NB4 (cell line): ENCODE data around the gene LRRC4C.

Experiments used
- DNase-seq: peaks from one replicate; pipeline ENCODE4 v3.0.0; 2010; ENCODE audit warnings: low read depth
- H3K4me3 ChIP-seq: one replicate; pipeline ENCODE4 v1.5.1; 2011; ENCODE audit warnings: mild to moderate bottlenecking, low read depth, low read length, moderate library complexity
- MYC ChIP-seq: IDR thresholded peaks from 2 replicates; pipeline ENCODE4 v1.6.1; 2011; ENCODE audit warnings: low read depth, low read length
- POLR2A ChIP-seq: IDR thresholded peaks from 2 replicates; pipeline ENCODE4 v1.6.1; 2011; ENCODE audit warnings: mild to moderate bottlenecking; ENCODE audit not compliant: insufficient read length; ENCODE audit errors: extremely low read depth
- TF ChIP-seq, protein P1 (sequence below): IDR thresholded peaks from 2 replicates; pipeline ENCODE4 v1.6.1; 2011; ENCODE audit warnings: low read depth, low read length
- TF ChIP-seq, protein P2 (sequence below): IDR thresholded peaks from one replicate; pipeline ENCODE4 v1.5.1; 2012; ENCODE audit warnings: low read depth, low read length

LRRC4C gene

DNA sequence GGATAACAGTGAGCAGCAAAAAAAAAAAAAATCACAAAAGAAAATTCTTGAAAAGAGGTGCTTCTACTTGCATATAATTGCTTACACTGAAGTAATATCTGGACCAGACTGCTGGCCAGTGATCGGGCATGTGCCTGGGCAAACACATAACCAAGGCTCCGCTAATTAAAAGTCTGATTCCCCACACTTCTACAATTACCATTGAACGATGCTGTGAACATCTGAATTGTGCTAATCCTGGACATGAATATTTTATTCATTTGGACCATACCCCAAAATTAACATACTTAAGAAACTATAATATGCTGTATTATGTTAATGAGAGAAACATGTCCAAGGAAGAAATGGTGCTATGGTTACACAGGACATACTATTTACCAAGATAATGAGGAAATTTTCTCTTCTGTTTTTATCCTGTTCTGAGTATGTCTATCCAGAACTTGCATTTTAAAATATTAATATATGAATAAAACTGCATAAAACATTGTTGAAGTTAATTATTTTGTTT, 69.8 kb downstream of the LRRC4C start:
- TF ChIP-seq, protein P1, sequence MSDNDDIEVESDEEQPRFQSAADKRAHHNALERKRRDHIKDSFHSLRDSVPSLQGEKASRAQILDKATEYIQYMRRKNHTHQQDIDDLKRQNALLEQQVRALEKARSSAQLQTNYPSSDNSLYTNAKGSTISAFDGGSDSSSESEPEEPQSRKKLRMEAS = no peak
- TF ChIP-seq POLR2A = no peak
- TF ChIP-seq, protein P2, sequence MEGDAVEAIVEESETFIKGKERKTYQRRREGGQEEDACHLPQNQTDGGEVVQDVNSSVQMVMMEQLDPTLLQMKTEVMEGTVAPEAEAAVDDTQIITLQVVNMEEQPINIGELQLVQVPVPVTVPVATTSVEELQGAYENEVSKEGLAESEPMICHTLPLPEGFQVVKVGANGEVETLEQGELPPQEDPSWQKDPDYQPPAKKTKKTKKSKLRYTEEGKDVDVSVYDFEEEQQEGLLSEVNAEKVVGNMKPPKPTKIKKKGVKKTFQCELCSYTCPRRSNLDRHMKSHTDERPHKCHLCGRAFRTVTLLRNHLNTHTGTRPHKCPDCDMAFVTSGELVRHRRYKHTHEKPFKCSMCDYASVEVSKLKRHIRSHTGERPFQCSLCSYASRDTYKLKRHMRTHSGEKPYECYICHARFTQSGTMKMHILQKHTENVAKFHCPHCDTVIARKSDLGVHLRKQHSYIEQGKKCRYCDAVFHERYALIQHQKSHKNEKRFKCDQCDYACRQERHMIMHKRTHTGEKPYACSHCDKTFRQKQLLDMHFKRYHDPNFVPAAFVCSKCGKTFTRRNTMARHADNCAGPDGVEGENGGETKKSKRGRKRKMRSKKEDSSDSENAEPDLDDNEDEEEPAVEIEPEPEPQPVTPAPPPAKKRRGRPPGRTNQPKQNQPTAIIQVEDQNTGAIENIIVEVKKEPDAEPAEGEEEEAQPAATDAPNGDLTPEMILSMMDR = no peak
- DNase-seq = no peak
- H3K4me3 ChIP-seq = no peak overlapping the region

DNA sequence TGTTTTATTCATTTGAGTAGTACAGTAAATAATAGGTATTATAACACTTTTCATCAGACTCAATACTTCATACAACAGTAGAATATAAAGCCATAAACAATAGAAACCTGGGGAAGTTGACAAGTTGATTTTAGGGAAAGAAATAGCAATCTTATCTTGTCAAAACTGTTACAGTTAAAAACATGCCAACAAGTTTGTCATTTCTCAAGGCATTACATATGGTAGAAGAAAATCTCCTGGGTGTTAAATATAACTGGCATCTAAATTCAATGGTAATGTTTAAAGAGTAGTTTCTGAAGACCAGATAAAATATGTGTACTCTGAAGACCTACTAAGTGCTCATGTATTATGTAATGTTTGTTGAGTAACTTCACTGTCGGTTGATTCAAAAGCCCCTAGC, 75.1 kb downstream of the LRRC4C start:
- no peak for DNase-seq
- no peak overlapping the region for H3K4me3 ChIP-seq
- TF ChIP-seq MYC (no peak), POLR2A (no peak)
- TF ChIP-seq, protein P2 = no peak
- TF ChIP-seq, protein P1 = no peak

DNA sequence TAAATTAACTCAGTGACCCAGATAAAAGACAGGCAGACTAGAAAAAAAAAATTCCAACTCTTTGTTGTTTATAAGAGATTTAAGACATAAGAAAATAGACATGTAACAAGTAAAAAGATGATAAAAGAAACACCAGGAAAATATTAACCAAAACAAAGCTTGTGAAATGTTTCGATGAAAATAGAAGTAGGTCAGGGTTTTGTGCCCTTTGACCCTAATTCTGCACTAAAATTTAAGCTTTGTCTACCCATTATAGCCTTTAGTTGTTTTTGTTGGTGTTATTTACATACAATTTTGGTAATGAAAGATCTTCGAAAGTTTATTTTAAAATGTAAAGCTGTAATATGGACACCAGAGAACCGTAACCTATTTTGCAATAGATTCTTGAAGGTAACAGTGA, 75.7 kb downstream of the LRRC4C start:
- H3K4me3 ChIP-seq = no peak overlapping the region
- TF ChIP-seq, protein P1 = no peak
- no peak for DNase-seq

- DNase-seq = no peak
- H3K4me3 ChIP-seq = no peak overlapping the region
- TF ChIP-seq MYC = no peak
- TF ChIP-seq, protein P2 = no peak
- TF ChIP-seq, protein P1 = no peak
- no peak for TF ChIP-seq POLR2A
These were observed 76.5 kb downstream of the LRRC4C start for GRCh38 chr11:41382927-41383326.

DNA sequence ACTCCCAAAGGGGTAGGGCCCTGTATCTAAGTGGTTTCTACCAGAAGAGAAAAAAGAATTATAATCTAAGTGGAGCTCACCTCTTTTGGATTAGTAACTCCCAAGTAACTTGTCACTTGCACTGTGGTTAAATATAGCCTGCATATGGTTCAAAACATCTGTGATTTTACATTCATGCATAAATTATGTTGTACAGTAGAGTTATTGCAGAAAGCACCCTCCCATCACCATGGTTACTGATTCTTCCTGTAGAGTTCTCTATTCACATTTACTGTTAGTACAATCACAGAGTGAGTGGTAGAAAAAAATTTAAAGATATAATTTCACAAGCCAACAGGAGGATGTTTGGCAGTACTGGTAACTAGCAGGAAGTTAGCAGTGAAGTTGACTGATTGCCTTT, 80.4 kb downstream of the LRRC4C start:
- H3K4me3 ChIP-seq = no peak overlapping the region
- TF ChIP-seq, protein P2 = no peak
- TF ChIP-seq POLR2A = no peak
- TF ChIP-seq MYC = no peak
- TF ChIP-seq, protein P1 = no peak
- DNase-seq = no peak

DNA sequence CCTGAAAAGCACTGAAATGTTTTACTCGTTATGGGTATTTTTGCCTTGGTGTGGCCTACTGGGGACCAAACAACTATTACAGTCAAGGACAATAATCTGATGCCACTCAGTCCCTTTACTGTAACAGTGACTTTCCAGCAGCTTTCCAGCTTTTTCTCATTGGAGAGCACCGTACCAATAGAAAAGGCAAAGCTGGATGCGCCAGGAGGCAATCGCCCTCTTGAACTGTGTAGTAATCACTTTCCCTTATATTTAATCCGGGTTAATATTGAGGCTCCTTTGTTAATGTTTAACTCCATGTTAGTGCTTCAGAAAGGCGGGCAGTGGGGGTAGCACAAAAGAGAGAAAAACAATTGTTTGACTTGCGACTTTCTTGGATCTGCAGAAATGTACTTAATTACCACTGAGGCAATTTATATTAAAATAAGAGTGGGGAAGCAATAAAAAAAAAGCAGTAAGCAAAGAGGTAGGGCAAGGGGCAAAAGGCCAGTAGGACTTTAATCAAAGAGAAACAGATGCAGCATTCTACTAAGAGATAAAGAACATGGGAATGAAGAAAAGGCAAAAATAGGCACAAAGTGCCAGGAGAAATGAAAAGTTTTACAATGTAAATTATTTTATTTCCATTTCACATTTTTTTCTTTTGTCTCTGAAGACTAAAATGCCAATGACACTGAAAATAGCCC, 81.6 kb downstream of the LRRC4C start:
- H3K4me3 ChIP-seq = no peak overlapping the region
- no peak for DNase-seq
- TF ChIP-seq, protein P2 = no peak
- TF ChIP-seq POLR2A (no peak), MYC (no peak)
- TF ChIP-seq, protein P1 = no peak
